ENCODE results near the gene PFDN4.

Gene PFDN4

DNA sequence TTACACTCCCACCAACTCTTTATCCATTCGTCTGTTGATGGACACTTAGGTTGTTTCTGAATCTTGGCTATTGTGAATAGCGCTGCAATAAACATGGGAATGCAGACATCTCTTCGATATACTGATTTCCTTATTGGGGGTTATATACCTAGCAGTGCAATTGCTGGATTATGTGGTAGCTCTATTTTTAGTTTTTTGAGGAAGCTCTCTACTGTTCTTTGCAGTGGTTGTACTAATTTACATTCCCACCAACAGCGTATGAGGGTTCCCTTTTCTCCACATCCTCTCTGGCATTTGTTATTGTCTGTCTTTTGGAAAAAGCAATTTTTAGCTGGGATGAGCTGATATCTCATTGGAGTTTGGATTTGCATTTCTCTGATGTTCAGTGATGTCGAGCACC is 4.6 kb upstream of the PFDN4 start:
- no peak overlapping the region for H3K4me3 ChIP-seq (ENCODE audit: low read depth, low read length)
- DNase-seq (ENCODE audit: low read depth): no peak
- TF ChIP-seq, protein P1, sequence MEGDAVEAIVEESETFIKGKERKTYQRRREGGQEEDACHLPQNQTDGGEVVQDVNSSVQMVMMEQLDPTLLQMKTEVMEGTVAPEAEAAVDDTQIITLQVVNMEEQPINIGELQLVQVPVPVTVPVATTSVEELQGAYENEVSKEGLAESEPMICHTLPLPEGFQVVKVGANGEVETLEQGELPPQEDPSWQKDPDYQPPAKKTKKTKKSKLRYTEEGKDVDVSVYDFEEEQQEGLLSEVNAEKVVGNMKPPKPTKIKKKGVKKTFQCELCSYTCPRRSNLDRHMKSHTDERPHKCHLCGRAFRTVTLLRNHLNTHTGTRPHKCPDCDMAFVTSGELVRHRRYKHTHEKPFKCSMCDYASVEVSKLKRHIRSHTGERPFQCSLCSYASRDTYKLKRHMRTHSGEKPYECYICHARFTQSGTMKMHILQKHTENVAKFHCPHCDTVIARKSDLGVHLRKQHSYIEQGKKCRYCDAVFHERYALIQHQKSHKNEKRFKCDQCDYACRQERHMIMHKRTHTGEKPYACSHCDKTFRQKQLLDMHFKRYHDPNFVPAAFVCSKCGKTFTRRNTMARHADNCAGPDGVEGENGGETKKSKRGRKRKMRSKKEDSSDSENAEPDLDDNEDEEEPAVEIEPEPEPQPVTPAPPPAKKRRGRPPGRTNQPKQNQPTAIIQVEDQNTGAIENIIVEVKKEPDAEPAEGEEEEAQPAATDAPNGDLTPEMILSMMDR (IDR thresholded peaks at IDR 0.05; ENCODE audit: low read depth, low read length, missing control alignments): no peak

DNA sequence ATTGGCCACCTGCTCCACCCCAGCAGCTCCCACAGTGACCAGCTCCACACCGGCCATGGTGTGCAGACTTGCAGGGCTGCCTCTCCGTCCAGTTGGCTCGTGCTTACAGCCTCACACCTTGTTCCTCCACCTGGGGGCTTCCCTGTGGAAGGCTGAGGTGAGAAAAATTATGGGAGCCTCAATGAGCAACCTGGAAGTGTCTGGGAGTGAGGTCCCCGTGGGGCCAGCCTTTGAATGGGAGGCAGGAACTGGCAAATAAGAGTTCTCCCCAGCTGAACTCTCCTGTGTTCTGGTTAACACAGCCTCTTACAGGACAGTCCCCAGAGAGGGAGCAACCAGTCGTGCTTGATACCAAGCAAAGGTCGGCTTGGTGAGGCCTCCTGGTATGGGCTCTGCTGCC is 3.8 kb upstream of the PFDN4 start:
- no peak overlapping the region for H3K4me3 ChIP-seq (ENCODE audit: low read depth, low read length)
- TF ChIP-seq, protein P1 (IDR thresholded peaks at IDR 0.05; ENCODE audit: low read depth, low read length, missing control alignments): no peak
- no peak for DNase-seq (ENCODE audit: low read depth)

DNA sequence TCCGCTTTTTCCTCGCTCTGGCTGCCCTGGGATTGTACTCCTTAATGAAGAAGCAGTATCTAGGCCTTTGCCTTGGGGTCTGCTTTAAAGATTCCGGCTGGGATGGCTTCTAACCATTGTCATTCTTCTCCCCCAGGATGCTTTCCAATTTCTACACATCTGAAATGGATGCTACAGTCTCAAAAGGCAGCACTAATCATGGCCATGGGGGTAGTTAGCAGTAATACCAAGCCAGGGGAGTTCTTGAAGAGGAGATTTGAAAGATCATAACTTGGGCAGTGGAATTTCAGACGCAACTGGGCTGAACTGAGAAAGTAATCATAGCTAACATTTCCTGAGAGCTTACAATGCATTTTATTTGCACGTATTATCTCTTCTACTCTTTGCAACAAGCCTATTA is 3.4 kb upstream of the PFDN4 start:
- no peak overlapping the region for H3K4me3 ChIP-seq (ENCODE audit: low read depth, low read length)
- TF ChIP-seq, protein P1 (IDR thresholded peaks at IDR 0.05; ENCODE audit: low read depth, low read length, missing control alignments): no peak
- DNase-seq (ENCODE audit: low read depth): no peak

DNA sequence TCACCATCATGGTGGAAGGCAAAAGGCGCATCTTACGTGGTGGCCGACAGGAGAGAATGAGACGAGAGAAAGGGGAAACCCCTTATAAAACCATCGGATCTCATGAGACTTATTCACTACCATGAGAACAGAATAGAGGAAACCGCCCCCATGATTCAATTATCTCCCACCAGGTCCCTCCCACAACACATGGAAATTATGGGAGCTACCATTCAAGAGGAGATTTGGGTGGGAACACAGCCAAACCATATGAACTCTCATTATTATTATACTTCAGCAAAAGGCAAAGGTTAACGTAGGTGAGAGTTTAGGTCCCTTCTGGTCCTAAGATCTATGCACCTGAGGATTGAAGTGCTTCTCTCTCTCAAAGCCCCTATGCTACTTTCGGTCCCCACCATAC is 2.4 kb upstream of the PFDN4 start:
- H3K4me3 ChIP-seq (ENCODE audit: low read depth, low read length): no peak overlapping the region
- TF ChIP-seq, protein P1 (IDR thresholded peaks at IDR 0.05; ENCODE audit: low read depth, low read length, missing control alignments): no peak
- no peak for DNase-seq (ENCODE audit: low read depth)

DNA sequence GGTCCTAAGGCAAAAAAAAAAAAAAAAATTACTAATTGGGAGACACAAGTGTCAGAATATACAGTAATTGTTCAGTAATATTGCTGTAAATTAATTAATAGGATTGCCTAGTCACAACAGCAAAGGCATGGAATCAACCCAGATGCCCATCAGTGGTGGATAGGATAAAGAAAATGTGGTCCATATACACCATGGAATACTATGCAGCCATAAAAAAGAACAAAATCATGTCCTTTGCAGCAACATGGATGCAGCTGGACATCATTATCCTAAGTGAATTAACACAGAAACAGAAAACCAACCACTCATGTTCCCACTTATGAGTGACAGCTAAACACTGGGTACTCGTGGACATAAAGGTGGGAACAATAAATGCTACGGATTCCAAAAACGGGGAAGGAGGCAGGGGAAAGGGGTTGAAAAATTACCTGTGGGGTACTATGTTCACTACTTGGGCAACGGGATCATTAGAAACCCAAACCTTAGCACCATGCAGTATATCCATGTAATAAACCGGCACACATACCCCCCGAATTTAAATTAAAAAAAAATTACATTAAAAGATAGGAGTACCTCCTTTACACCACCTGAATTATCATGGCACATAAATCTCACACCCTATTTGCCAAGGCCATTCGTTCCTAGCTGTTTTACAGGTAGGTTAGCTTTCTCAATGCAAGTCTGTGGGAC is 689 bp upstream of the PFDN4 start:
- TF ChIP-seq, protein P1 (IDR thresholded peaks at IDR 0.05; ENCODE audit: low read depth, low read length, missing control alignments): no peak
- H3K4me3 ChIP-seq (ENCODE audit: low read depth, low read length): peak overlapping the region; percentile 86; the same call in 1 of the 2 replicates

DNA sequence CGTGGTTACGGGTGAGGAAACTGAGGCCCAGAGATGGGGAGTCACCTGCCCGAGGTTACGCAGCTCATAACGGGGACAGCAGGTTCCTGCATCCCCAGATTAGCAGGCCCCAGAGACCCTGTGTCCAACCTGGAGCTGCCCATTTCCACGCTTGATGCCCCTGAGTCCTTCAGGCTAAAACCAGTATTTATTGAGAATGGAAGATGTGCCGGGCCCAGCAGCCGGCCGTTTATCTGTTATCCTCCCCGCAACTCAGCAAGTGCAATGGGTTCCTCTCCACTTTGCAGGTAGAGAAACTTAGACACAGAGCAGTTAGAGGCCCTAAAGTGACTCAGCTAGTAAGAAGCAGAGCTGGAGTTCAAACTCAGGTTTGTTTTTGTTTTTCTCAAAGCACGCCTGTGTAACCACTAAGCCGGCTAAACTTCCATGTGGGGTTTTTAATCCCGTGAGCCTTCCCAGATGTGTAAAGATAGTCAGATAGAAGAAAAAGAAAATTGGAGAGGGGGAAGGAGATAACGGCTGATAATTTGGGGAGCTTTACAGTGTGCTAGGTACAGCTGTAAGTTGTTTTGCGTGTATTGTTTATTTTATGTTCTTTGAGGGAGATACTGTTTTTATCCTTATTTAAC is 775 bp downstream of the PFDN4 start:
- H3K4me3 ChIP-seq (ENCODE audit: low read depth, low read length): peak overlapping the region; percentile 86
- TF ChIP-seq, protein P1 (IDR thresholded peaks at IDR 0.05; ENCODE audit: low read depth, low read length, missing control alignments): no peak
- no peak for DNase-seq (ENCODE audit: low read depth)

More for the DNA sequence above, 689 bp upstream of the PFDN4 start:
- DNase-seq (ENCODE audit: low read depth): no peak
